ENCODE measurements around the gene NAV3.

DNA sequence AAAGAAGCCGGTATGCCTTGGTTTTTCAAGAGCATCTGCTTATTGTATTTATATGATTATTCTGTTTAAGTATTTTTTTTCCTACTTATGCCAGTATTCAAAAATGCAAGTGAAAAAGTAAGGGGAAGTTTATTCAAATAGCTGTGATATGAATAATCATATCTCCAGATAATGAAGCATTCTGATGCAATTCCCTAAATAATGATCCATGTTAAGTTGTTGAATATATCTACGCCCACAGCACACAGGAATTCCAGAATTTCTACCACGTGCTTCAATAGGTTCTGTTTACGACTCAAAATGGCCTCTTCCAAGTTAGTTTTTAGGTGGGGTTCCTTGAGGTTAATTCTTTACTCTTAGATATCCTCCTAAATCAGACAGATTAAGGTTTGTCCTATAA is 208.3 kb downstream of the NAV3 start:
- TF ChIP-seq, protein P1, sequence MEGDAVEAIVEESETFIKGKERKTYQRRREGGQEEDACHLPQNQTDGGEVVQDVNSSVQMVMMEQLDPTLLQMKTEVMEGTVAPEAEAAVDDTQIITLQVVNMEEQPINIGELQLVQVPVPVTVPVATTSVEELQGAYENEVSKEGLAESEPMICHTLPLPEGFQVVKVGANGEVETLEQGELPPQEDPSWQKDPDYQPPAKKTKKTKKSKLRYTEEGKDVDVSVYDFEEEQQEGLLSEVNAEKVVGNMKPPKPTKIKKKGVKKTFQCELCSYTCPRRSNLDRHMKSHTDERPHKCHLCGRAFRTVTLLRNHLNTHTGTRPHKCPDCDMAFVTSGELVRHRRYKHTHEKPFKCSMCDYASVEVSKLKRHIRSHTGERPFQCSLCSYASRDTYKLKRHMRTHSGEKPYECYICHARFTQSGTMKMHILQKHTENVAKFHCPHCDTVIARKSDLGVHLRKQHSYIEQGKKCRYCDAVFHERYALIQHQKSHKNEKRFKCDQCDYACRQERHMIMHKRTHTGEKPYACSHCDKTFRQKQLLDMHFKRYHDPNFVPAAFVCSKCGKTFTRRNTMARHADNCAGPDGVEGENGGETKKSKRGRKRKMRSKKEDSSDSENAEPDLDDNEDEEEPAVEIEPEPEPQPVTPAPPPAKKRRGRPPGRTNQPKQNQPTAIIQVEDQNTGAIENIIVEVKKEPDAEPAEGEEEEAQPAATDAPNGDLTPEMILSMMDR (IDR thresholded peaks at IDR 0.05) = no peak
- TF ChIP-seq EZH2phosphoT487 (IDR thresholded peaks at IDR 0.05) = no peak

Data from neural progenitor cell (in vitro differentiated cells).